GM18907 (cell line): ENCODE results near the gene SNX10.
"Not testable (repeated sequence)": the region's sequence is repeated elsewhere in the genome, so short reads cannot be mapped to it uniquely, and the experiment has no call there.

ENCODE experiments used
- ATAC-seq: cut with Tn5 transposase; IDR thresholded peaks from one replicate; pipeline ENCODE4 v1.9.1; 2021; ENCODE audit warnings: mild to moderate bottlenecking, moderate library complexity; ENCODE audit not compliant: unreplicated experiment

The SNX10 gene

GRCh38 chr7:26291699-26292538, at the start of gene SNX10:
SNX10 (plus strand) TSS chr7:26291862; CDS start chr7:26346443, 54,581 bp downstream.
- ATAC-seq = peak; percentile 72

GRCh38 chr7:26245150-26245549, 46.5 kb upstream of the SNX10 start:
- ATAC-seq = no peak

- ATAC-seq = no peak
Observed at GRCh38 chr7:26250239-26250638, 41.4 kb upstream of the SNX10 start.

- not testable (repeated sequence) for ATAC-seq
Observed at GRCh38 chr7:26261866-26262265, 29.8 kb upstream of the SNX10 start.

- ATAC-seq = no peak
Observed at GRCh38 chr7:26265065-26265464, 26.6 kb upstream of the SNX10 start.

GRCh38 chr7:26265499-26266075, 26.1 kb upstream of the SNX10 start:
- ATAC-seq = no peak

- no peak for ATAC-seq
Observed at GRCh38 chr7:26267601-26268166, 24.0 kb upstream of the SNX10 start.

GRCh38 chr7:26275213-26275612, 16.4 kb upstream of the SNX10 start:
- no peak for ATAC-seq

GRCh38 chr7:26278770-26279169, 12.9 kb upstream of the SNX10 start:
- no peak for ATAC-seq

GRCh38 chr7:26279405-26279804, 12.3 kb upstream of the SNX10 start:
- ATAC-seq = no peak

GRCh38 chr7:26280097-26280496, 11.6 kb upstream of the SNX10 start:
- ATAC-seq = no peak

GRCh38 chr7:26280723-26281122, 10.9 kb upstream of the SNX10 start:
- ATAC-seq = no peak

- ATAC-seq = no peak
Observed at GRCh38 chr7:26284477-26284876, 7.2 kb upstream of the SNX10 start.

- ATAC-seq = no peak
Observed at GRCh38 chr7:26284995-26285632, 6.5 kb upstream of the SNX10 start.

GRCh38 chr7:26286157-26286556, 5.5 kb upstream of the SNX10 start:
- no peak for ATAC-seq

- ATAC-seq = not testable (repeated sequence)
Observed at GRCh38 chr7:26288126-26288525, 3.5 kb upstream of the SNX10 start.

- ATAC-seq = no peak
Observed at GRCh38 chr7:26291251-26291650, 411 bp upstream of the SNX10 start.

- no peak for ATAC-seq
Observed at GRCh38 chr7:26292768-26293560, 1.3 kb downstream of the SNX10 start.

GRCh38 chr7:26293569-26294308, 2.1 kb downstream of the SNX10 start:
- ATAC-seq = peak; percentile 70

GRCh38 chr7:26295015-26295414, 3.4 kb downstream of the SNX10 start:
- ATAC-seq = no peak
